H9 (cell line): ENCODE data around the gene KHNYN. TPM values are rescaled to one million over a fixed set of nuclear protein-coding genes. Genes with fewer than 3 reads are reported as not detected.

Source experiments
- DNase-seq: peaks from one replicate; pipeline ENCODE4 v3.0.0-alpha.2; 2017
- H2AFZ ChIP-seq: one replicate; pipeline ENCODE4 v1.6.1; 2013; ENCODE audit warnings: mild to moderate bottlenecking, low read length, control low read depth, moderate library complexity
- H2AK5ac ChIP-seq: 2 replicates; pipeline ENCODE4 v1.6.1; 2013; ENCODE audit warnings: low read length, control low read depth, mixed read lengths; ENCODE audit not compliant: insufficient read length
- H2BK120ac ChIP-seq: one replicate; pipeline ENCODE4 v1.6.1; 2013; ENCODE audit warnings: low read depth, mild to moderate bottlenecking, low read length, control low read depth, inconsistent platforms; ENCODE audit not compliant: poor library complexity, severe bottlenecking
- H2BK12ac ChIP-seq: 2 replicates; pipeline ENCODE4 v1.6.1; 2013; ENCODE audit warnings: low read length, control low read depth, mixed read lengths, low read depth; ENCODE audit not compliant: insufficient read length
- H2BK15ac ChIP-seq: 2 replicates; pipeline ENCODE4 v1.6.1; 2013; ENCODE audit warnings: low read depth, low read length, control low read depth
- H2BK20ac ChIP-seq: one replicate; pipeline ENCODE4 v1.6.1; 2013; ENCODE audit warnings: low read depth, mild to moderate bottlenecking, low read length, control low read depth, inconsistent platforms; ENCODE audit not compliant: poor library complexity, severe bottlenecking
- H2BK5ac ChIP-seq: 2 replicates; pipeline ENCODE4 v1.6.1; 2013; ENCODE audit warnings: low read length, control low read depth, mixed read lengths; ENCODE audit not compliant: insufficient read length
- H3K14ac ChIP-seq: 2 replicates; pipeline ENCODE4 v1.6.1; 2013; ENCODE audit warnings: low read length, control low read depth; ENCODE audit not compliant: insufficient read depth
- H3K18ac ChIP-seq: 2 replicates; pipeline ENCODE4 v1.6.1; 2013; ENCODE audit warnings: low read depth, mild to moderate bottlenecking, mixed read lengths, low read length, control low read depth; ENCODE audit not compliant: insufficient read length
- H3K23ac ChIP-seq: 2 replicates; pipeline ENCODE4 v1.6.1; 2013; ENCODE audit warnings: low read length, control low read depth, mixed read lengths, low read depth; ENCODE audit not compliant: insufficient read length
- H3K23me2 ChIP-seq: 2 replicates; pipeline ENCODE4 v1.6.1; 2013; ENCODE audit warnings: low read depth, mild to moderate bottlenecking, mixed read lengths, low read length, control low read depth; ENCODE audit not compliant: insufficient read length, poor library complexity, severe bottlenecking
- H3K27ac ChIP-seq: 2 replicates; pipeline ENCODE4 v1.5.1; 2013; ENCODE audit warnings: low read length, control low read depth, mixed read lengths, low read depth; ENCODE audit not compliant: insufficient read length
- H3K27me3 ChIP-seq: 2 replicates; pipeline ENCODE4 v1.6.1; 2013; ENCODE audit warnings: low read length, control low read depth, inconsistent platforms; ENCODE audit not compliant: insufficient read depth
- H3K4ac ChIP-seq: 2 replicates; pipeline ENCODE4 v1.6.1; 2013; ENCODE audit warnings: low read depth, mild to moderate bottlenecking, control low read depth, inconsistent platforms, low read length, moderate library complexity
- H3K4me1 ChIP-seq: 2 replicates; pipeline ENCODE4 v1.6.1; 2013; ENCODE audit warnings: low read length, control low read depth, inconsistent platforms; ENCODE audit not compliant: insufficient read depth
- H3K4me2 ChIP-seq: 2 replicates; pipeline ENCODE4 v1.6.1; 2013; ENCODE audit warnings: low read length, control low read depth, mixed read lengths; ENCODE audit not compliant: insufficient read length, insufficient read depth
- H3K56ac ChIP-seq: 2 replicates; pipeline ENCODE4 v1.6.1; 2013; ENCODE audit warnings: low read depth, mild to moderate bottlenecking, mixed read lengths, low read length, control low read depth; ENCODE audit not compliant: insufficient read length
- H3K79me1 ChIP-seq: 2 replicates; pipeline ENCODE4 v1.6.1; 2013; ENCODE audit warnings: low read depth, mild to moderate bottlenecking, moderate library complexity, low read length, control low read depth, inconsistent platforms; ENCODE audit not compliant: insufficient read depth, poor library complexity, severe bottlenecking
- H3K79me2 ChIP-seq: 2 replicates; pipeline ENCODE4 v1.6.1; 2013; ENCODE audit warnings: low read length, control low read depth, inconsistent platforms; ENCODE audit not compliant: insufficient read depth
- H3K9ac ChIP-seq: 2 replicates; pipeline ENCODE4 v1.6.1; 2013; ENCODE audit warnings: low read length, control low read depth, mixed read lengths; ENCODE audit not compliant: insufficient read length; ENCODE audit errors: extremely low read depth
- H3K9me3 ChIP-seq: one replicate; pipeline ENCODE4 v1.6.1; 2013; ENCODE audit warnings: low read depth, low read length, inconsistent platforms; ENCODE audit not compliant: control insufficient read depth
- H3T11ph ChIP-seq: one replicate; pipeline ENCODE4 v1.6.1; 2013; ENCODE audit warnings: mild to moderate bottlenecking, low read length, control low read depth, inconsistent platforms
- H4K20me1 ChIP-seq: one replicate; pipeline ENCODE4 v1.6.1; 2013; ENCODE audit not compliant: control insufficient read depth, insufficient read length, insufficient read depth
- H4K5ac ChIP-seq: 2 replicates; pipeline ENCODE4 v1.6.1; 2013; ENCODE audit warnings: low read depth, mild to moderate bottlenecking, mixed read lengths, low read length, control low read depth; ENCODE audit not compliant: insufficient read length
- H4K8ac ChIP-seq: replicated peaks from 2 replicates; pipeline ENCODE4 v1.6.1; 2013; ENCODE audit warnings: low read length, control low read depth, mixed read lengths, low read depth; ENCODE audit not compliant: insufficient read length
- H4K91ac ChIP-seq: 2 replicates; pipeline ENCODE4 v1.6.1; 2013; ENCODE audit warnings: low read depth, mild to moderate bottlenecking, moderate library complexity, mixed read lengths, low read length, control low read depth; ENCODE audit not compliant: insufficient read length
- H3K27ac Mint-ChIP-seq, 3 experiments: 2 replicates in 2 of 3; 3 replicates in 1 of 3; pipeline ENCODE4 v1.8.0; 2020 to 2021; ENCODE audit warnings: mixed read lengths in 3 of 3, mild to moderate bottlenecking in 1 of 3, moderate library complexity in 1 of 3
- H3K27me3 Mint-ChIP-seq: 2 replicates; pipeline ENCODE4 v1.8.0; 2021; ENCODE audit warnings: low read depth, mild to moderate bottlenecking, moderate library complexity, mixed read lengths
- H3K36me3 Mint-ChIP-seq, 3 experiments: 2 replicates in 2 of 3; 3 replicates in 1 of 3; pipeline ENCODE4 v1.8.0; 2020 to 2021; ENCODE audit warnings: low read depth in 3 of 3, mixed read lengths in 3 of 3; ENCODE audit not compliant: insufficient read depth in 1 of 3
- H3K4me1 Mint-ChIP-seq, 2 experiments: 2 replicates each; pipeline ENCODE4 v1.8.0; 2020; ENCODE audit warnings: mixed read lengths in 2 of 2
- H3K4me3 Mint-ChIP-seq, 2 experiments: 2 replicates in 1 of 2; 3 replicates in 1 of 2; pipeline ENCODE4 v1.8.0; 2020 to 2021; ENCODE audit warnings: mild to moderate bottlenecking in 2 of 2, mixed read lengths in 2 of 2, moderate library complexity in 1 of 2
- H3K9me3 Mint-ChIP-seq, 2 experiments: 2 replicates in 1 of 2; 3 replicates in 1 of 2; pipeline ENCODE4 v1.8.0; 2020; ENCODE audit warnings: mild to moderate bottlenecking in 2 of 2, mixed read lengths in 2 of 2, moderate library complexity in 1 of 2
- CTCF ChIP-seq: fragments of 200-600 bp; sonication (generic); conservative IDR thresholded peaks from 3 replicates; pipeline ENCODE4 v1.8.0; 2021; ENCODE audit warnings: antibody characterized with exemption, mild to moderate bottlenecking
- WGBS: extraction: QIAGEN DNeasy Blood & Tissue Kit; methylation state at CpG from one replicate; pipeline ENCODE4 v1.1.7; 2013; ENCODE audit warnings: missing lambda C conversion rate, low lambda C conversion rate, mixed read lengths; ENCODE audit not compliant: insufficient read length; ENCODE audit errors: extremely low coverage; 5-methylcytosine and 5-hydroxymethylcytosine counted together
- total RNA-seq: library from RNA; stranded (reverse); gene quantifications from 2 replicates; pipeline ENCODE4 v1.2.1, GENCODE V29; 2021

KHNYN gene
- total RNA-seq, 1 experiment from 2014 or later: 30.0 TPM

GRCh38 chr14:24381363-24382063 lies 48.2 kb upstream of the KHNYN start:
- H3K18ac ChIP-seq: no peak overlapping the region
- H3K4me1 ChIP-seq: peaks cover 3% of the 10 kb centered on the region
- Mint-ChIP-seq H3K27me3 (no peaks in the 10 kb centered on the region; the same call in none of the 2 replicates), H3K4me3 (no peak overlapping the region), H3K9me3 (no peaks in the 10 kb centered on the region), H3K4me1 (peaks cover 25 to 34% of the 10 kb centered on the region in 2 experiments), H3K36me3 (peaks cover 0 to 1% (median 0%) of the 10 kb centered on the region in 3 experiments; a peak in 4 of 7 replicates), H3K27ac (no peak overlapping the region)
- H3K27me3 ChIP-seq: no peaks in the 10 kb centered on the region
- H3K23ac ChIP-seq: no peak overlapping the region
- no peak overlapping the region for H2BK120ac ChIP-seq
- H4K5ac ChIP-seq: no peak overlapping the region
- H3K4me2 ChIP-seq: no peak overlapping the region
- no peak overlapping the region for H3T11ph ChIP-seq
- no peak overlapping the region for H3K56ac ChIP-seq
- no peak overlapping the region for H3K9ac ChIP-seq
- H4K20me1 ChIP-seq: no peaks in the 10 kb centered on the region
- no peak overlapping the region for H3K14ac ChIP-seq
- no peak overlapping the region for H2BK5ac ChIP-seq
- WGBS: no CpG with 5 or more reads among the region's 8 CpGs
- no peak overlapping the region for H3K27ac ChIP-seq
- H2BK20ac ChIP-seq: no peak overlapping the region
- H3K79me2 ChIP-seq: no peaks in the 10 kb centered on the region; the same call in 1 of the 2 replicates
- H2BK12ac ChIP-seq: no peak overlapping the region
- no peak overlapping the region for H3K4ac ChIP-seq
- no peak overlapping the region for H4K91ac ChIP-seq
- no peak overlapping the region for H4K8ac ChIP-seq
- H3K79me1 ChIP-seq: no peaks in the 10 kb centered on the region
- H2AFZ ChIP-seq: no peak overlapping the region
- TF ChIP-seq CTCF: no peak
- no peak overlapping the region for H2BK15ac ChIP-seq
- DNase-seq: no peak
- no peaks in the 10 kb centered on the region for H3K9me3 ChIP-seq
- H2AK5ac ChIP-seq: no peak overlapping the region
- H3K23me2 ChIP-seq: no peaks in the 10 kb centered on the region
